Left ventricle myocardium superior (tissue), 1 donor: ENCODE data around the gene GDPD3. TPM values are rescaled to one million over a fixed set of nuclear protein-coding genes. Genes with fewer than 3 reads are reported as not detected.
"Not testable (repeated sequence)": the region's sequence is repeated elsewhere in the genome, so short reads cannot be mapped to it uniquely, and the experiment has no call there.

Experiments used
- ATAC-seq: fragments of 200-7000 bp; cut with Tn5 transposase; one replicate; pipeline ENCODE4 v1.9.1; 2020; ENCODE audit warnings: mild to moderate bottlenecking, moderate library complexity
- DNase-seq: peaks from one replicate; pipeline ENCODE4 v3.0.0-alpha.2; 2020
- intact Hi-C: fragments of 100-400 bp; cut with micrococcal nuclease; formaldehyde crosslinking; loops from one replicate; pipeline ENCODE4 v1.11.0; 2022
- total RNA-seq: library from RNA; stranded (reverse); fragmentation: NEBNext Ultra II Directional; extraction: Animal tissue kit (Norgen Biotek cat#: 25700); gene quantifications from one replicate; pipeline ENCODE4 v1.2.1, GENCODE V29; 2021
- donor health status: DM: no; HTN: yes; CAD: no; lungs with severe emphysema.

Gene GDPD3
- total RNA-seq, 1 donor from 2014 or later, result 2.0 TPM

GRCh38 chr16:30127993-30128392, 14.7 kb upstream of the GDPD3 start:
- no peak for ATAC-seq
- intact Hi-C loops, result no loop called here
- no peak for DNase-seq

GRCh38 chr16:30125690-30126089, 12.4 kb upstream of the GDPD3 start:
- ATAC-seq, DNase-seq, intact Hi-C loops: not testable (repeated sequence)

- ATAC-seq, result no peak
- DNase-seq, result no peak
- intact Hi-C loops, result no loop called here
These were observed 11.6 kb upstream of the GDPD3 start for GRCh38 chr16:30124985-30125379.

GRCh38 chr16:30122604-30123160, 9.3 kb upstream of the GDPD3 start:
- intact Hi-C loops, result no loop called here
- ATAC-seq (peak; percentile 25), DNase-seq (no peak)

GRCh38 chr16:30121741-30122571, 8.6 kb upstream of the GDPD3 start:
- DNase-seq (peak; percentile 85), ATAC-seq (peak; percentile 81)
- intact Hi-C loops, result no loop called here

- ATAC-seq (no peak), DNase-seq (no peak)
- intact Hi-C loops, result no loop called here
These were observed 7.2 kb upstream of the GDPD3 start for GRCh38 chr16:30120340-30121105.

GRCh38 chr16:30119428-30119827, 6.1 kb upstream of the GDPD3 start:
- DNase-seq, result no peak
- no peak for ATAC-seq
- intact Hi-C loops, result no loop called here

- DNase-seq, result no peak
- ATAC-seq, result no peak
- intact Hi-C loops, result no loop called here
These were observed 4.4 kb upstream of the GDPD3 start for GRCh38 chr16:30117768-30118167.

- no peak for DNase-seq
- ATAC-seq, result no peak
- intact Hi-C loops, result no loop called here
These were observed 3.2 kb upstream of the GDPD3 start for GRCh38 chr16:30116291-30117207.

GRCh38 chr16:30115238-30115637, 1.9 kb upstream of the GDPD3 start:
- DNase-seq (no peak), ATAC-seq (no peak)
- intact Hi-C loops, result no loop called here

GRCh38 chr16:30114833-30115232, 1.5 kb upstream of the GDPD3 start:
- ATAC-seq, DNase-seq, intact Hi-C loops: not testable (repeated sequence)

- no peak for ATAC-seq
- no peak for DNase-seq
- intact Hi-C loops, result no loop called here
These were observed 1.1 kb upstream of the GDPD3 start for GRCh38 chr16:30114411-30114810.

GRCh38 chr16:30113711-30114333, 485 bp upstream of the GDPD3 start:
- intact Hi-C loops, result no loop called here
- DNase-seq (no peak), ATAC-seq (no peak)

GRCh38 chr16:30112197-30113030, 923 bp downstream of the GDPD3 start:
- ATAC-seq (peak; percentile 56), DNase-seq (peak; percentile 78)
- intact Hi-C loops, result no loop called here

GRCh38 chr16:30110661-30111060, 2.7 kb downstream of the GDPD3 start:
- DNase-seq (no peak), ATAC-seq (no peak)
- intact Hi-C loops, result no loop called here

GRCh38 chr16:30108059-30108850, 5.1 kb downstream of the GDPD3 start:
- ATAC-seq (no peak), DNase-seq (no peak)
- intact Hi-C loops, result no loop called here

- intact Hi-C loops, result no loop called here
- ATAC-seq, result no peak
These were observed 8.8 kb downstream of the GDPD3 start for GRCh38 chr16:30104492-30104891.

More at GRCh38 chr16:30104492-30104891, 8.8 kb downstream of the GDPD3 start:
- no peak for DNase-seq
